Activated CD8-positive, alpha-beta memory T cell treated with anti-CD3 and anti-CD28 coated beads for 4 hours (primary cell): ENCODE results near the gene RHOT2.
A peak's percentile ranks its signal among the peaks of the same experiment; 100 is the strongest.

ENCODE experiments used
- DNase-seq, 2 donors: peaks; one replicate each; pipeline ENCODE4 v3.0.0-alpha.2; 2020; ENCODE audit warnings: low read depth in 2 of 2

Gene RHOT2

DNA sequence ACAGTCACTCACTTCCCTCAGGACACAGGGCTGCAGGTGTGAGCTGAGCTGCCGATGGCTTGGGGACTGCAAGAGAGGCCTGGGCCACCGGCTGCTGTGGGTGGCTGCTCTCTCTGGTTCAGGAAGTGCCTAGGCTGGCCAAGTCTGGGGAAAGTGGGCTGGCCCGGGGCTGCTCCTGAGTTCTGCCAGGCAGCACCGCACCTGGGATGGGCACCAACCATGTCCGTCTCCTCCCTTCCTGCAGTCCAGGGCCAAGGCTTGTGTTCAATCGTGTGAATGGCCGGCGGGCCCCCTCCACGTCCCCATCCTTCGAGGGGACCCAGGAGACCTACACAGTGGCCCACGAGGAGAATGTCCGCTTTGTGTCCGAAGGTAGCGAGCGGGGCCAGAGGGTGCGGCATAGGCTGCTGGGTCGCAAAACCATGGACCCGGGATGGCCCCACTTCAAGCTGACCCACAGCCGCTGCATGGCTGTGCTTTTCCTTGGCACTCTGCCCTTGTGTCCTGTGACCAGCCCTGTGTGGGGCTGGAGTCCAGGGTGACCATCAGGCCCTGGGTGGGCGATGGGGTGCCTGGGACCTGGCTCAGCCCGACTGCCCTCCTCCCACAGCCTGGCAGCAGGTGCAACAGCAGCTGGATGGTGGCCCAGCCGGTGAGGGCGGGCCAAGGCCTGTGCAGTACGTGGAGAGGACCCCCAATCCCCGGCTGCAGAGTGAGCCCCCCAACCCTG is 20.6 kb upstream of the RHOT2 start:
- no peak for DNase-seq

DNA sequence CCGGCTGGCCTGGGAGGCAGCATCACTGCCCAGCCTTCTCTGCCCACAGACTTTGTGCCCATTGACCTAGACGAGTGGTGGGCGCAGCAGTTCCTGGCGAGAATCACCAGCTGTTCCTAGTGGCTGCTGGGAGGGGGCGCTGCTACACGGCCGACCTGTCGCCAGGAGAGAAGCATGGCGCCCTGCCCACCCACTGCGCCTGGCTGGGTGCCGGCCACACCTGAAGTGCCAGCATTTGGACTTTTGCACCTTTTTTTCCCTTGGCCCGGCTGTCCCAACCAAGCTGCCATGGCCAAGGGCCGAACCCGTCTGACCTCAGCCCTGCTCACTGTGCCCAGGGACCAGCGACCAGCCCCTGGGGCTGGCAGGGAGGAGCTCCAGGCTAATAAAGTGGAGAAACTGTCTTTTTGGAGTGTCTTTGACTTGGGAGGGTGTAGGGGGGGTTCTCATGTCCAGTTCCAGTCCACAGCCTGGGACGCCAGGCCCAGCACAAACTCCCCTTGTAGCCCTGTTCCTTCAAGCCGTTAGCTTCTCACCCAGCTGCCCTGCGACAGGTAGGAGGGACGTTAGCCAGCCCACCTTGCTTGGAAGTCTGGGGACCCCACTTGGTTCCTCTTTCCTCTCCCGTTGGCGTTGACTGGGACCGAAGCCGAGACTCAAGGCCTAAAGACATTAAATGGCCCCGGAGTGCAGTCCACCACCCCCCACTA is 19.7 kb upstream of the RHOT2 start:
- no peak for DNase-seq

DNA sequence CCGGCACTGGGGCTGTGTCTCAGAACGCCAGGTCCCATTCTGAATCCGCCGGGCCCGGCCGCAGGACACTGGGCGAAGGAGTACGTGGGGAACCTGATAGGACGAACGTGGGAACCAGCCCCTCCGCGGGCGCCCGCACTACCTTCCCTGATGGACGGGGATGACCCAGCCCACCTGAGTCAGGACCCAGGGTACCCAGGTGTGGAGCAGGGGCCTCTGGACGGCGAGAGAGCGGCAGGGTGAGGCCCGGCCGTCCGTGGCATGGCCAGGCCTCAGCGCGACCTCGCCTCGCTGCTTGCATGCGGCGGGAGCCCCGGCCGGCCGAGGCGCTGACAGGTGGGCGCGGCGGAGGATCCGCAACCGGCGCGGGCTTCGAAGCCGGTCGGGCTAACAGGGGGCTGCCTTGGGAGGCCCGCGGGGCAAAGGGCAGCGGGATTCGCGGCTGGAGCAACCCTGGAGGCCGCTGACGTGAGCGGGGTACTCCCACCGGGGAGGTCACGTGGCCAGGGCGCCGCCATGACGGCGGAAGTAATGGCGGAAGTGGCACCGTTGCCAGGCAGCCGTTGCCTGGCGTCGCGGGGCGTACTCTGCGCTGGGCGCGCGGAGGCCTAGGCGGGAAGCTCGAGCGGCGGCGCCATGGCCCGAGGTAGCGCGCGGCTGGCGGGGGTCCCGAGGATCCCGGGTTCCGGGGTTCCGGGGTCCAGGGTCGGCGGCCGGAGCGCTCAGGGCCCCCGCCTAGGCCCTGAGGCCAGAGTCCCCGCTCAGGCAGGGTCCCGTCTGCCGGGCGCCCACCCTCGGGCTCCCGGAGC is 18.9 kb upstream of the RHOT2 start, which contains the start of gene WDR90:
WDR90 (plus strand) TSS at position 585 of the 809 bp plus-strand sequence; CDS start at position 637, 52 bp downstream.
- DNase-seq: peak; percentile 83 to 89

DNA sequence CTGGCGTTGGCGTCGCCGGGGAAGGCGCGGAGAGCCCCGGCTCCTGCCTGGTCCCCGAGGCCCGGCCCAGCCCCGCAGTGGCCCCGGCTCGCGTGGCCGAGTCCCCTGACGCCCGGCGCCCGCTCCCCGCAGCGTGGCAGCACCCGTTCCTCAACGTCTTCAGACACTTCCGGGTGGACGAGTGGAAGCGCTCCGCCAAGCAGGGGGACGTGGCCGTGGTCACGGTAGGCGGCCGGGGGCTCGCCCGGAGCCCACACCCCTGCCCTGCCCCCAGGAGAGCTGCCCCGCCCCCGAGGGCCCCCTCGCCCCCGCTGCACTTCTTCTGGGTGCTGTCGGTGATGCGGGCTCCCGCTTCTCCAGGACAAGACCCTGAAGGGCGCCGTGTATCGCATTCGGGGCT is 18.3 kb upstream of the RHOT2 start:
- no peak for DNase-seq

DNA sequence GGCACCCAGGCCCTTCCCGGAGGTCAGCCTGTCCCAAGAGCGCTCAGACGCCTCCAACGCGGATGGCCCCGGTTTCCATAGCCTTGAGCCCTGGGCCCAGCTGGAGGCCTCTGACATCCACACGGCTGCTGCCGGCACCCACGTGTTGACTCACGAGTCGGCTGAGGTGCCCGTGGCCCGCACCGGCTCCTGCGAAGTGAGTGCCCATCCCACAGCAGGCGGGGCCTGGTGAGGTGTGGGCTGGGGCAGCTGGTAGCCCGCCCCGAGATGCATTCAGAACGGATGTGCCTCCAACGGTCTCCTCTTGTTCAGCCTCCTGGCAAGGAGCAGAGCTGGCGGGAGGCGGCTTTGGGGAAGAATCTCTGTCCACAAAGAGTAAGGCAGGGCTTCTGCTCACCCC is 16.1 kb upstream of the RHOT2 start:
- no peak for DNase-seq

DNA sequence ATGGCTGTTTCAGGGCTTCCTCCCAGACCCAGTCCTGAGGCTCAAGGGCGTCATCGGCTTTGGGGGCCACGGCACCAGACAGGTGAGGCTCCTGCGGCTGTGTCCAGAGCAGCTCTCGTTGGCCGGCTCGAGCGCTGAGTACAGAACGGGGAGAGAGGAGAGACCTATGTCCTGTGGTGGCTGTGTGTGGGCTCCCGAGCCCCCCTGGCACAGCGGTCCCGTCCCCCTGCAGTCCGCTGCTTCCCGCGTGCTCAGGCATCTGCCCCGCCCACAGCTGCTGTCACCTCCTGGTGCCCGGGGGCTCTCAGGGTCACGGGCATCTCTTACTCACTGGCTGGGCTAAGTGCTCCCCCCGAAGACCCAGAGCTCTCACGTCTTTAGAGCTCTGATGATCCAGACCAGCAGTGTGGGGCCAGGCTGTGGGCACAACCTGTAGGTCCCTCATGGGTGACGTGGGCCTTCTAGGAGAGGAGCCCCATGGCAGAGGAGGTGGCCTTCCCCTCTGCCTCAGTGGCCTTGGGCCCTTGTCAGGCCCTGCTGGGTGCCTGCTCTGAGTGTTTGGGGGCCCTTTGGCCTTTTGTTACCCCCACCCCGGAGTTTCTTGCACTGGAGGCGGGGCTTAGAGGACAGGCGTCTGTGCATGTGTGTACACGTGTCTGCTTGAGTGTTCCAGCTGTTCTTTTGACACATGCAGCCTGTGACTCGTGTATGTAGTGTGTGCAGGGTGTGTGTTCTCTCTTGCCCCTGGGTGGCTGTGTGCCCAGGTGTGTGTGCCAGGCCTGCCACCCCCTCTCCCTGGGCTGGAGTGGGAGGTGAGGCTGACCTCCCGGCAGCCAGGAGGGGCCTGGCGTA is 15.3 kb upstream of the RHOT2 start:
- DNase-seq: no peak

DNA sequence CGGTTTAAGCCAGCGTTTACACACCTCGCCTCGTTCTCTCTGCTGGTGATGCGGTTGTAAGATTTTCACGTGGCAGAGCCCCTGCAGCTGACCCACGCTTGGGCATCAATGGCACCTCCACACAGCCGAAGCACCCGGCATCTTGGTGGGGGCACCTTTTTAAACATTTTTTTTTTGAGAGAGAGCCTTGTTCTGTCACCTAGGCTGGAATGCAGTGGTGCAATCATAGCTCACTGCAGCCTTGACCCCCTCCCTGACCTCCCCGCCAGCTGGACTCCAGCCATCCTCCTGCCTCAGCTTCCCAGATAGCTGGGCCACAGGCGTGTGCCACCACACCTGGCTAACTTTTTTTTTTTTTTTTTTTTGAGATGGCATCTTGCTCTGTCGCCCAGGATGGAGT is 13.9 kb upstream of the RHOT2 start:
- DNase-seq: no peak

DNA sequence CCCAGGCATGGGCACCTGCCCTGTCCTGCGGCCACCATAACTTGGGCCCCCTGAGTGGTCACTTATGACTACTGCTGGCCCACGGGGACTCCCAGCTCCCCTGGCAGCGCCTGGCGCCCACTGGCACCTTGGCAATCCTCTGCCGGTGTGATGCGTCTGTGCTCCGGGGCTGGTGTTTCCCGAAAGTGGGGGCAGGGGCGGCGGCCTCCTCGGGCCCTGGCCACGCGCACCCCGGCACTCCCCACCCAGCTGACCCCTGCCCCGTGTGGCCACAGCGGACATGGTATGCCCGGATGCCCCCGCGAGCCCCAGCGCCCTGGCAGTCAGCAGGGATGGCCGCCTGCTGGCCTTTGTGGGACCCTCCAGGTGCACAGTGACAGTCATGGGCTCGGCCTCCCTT is 10.4 kb upstream of the RHOT2 start:
- no peak for DNase-seq

DNA sequence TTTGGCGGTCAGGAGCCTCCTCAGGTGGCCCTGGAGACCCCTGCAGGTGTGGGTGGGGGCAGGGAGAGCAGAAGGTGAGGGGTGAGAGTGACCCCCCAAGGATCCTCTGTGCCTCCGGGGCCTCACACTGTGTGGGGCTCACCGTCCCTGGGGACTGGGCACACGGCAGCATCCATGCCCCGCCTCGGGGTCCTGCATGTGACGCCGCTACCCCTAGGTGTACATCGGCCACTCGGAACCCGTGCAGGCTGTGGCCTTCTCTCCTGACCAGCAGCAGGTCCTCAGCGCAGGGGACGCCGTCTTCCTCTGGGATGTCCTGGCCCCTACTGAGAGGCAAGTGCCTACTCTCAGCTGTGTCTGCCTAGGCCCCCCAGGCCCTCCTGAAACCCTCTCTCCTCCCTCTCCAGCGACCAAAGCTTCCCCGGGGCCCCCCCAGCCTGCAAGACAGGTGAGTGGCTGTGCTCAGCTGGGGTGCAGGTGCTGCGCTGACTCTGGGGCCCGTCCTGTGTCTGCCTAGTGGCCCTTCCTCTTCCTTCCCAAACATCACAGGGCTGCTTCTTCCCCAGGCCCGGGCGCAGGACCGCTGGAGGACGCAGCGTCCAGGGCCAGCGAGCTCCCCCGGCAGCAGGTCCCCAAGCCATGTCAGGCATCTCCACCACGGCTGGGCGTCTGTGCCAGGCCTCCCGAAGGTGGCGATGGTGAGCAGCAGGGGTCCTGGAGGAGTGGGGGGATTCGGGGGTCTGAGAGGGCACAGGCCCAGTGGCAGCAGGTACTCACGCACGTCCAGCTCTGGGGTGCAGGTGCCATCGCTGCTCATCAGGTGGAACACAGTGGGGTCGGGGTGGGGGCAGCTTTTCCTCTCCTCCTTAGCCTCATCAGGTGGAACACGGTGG is 9.0 kb upstream of the RHOT2 start:
- no peak for DNase-seq

DNA sequence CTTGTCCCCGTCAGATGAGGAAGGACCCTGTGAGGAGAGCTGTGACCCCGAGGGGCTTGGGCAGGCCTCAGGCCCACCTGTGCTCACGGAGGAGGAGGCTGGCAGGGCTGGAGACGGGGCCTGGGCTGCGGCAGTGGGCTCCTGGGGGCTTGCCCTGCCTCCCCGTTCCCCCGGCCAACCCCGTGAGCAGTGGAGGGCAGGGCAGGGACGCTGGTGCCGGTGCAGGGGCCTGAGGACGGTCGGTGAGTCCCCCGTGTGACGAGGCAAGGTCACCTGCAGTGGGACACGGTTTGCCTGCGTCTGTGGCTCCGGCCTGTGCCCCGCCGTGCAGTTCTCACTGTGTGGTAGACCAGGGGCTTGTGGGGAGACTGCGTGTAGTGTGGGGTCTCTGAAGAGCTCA is 8.3 kb upstream of the RHOT2 start:
- no peak for DNase-seq

DNA sequence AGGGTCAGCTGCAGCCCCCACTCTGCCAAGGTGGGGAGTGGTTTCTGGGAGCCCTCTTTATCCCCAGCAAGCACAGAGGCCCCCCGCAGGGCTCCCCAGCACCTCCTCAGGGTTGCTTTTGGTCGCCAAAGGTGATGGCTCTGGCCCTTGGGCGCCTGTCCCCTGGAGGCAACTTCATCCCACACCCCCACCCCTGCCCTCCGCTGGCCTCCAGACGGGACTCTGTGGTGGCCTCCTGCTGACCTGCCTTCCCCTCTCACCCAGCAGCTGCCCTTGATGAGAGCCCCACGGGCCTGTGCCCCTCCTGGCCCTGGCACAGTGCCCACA is 7.8 kb upstream of the RHOT2 start:
- DNase-seq: no peak

DNA sequence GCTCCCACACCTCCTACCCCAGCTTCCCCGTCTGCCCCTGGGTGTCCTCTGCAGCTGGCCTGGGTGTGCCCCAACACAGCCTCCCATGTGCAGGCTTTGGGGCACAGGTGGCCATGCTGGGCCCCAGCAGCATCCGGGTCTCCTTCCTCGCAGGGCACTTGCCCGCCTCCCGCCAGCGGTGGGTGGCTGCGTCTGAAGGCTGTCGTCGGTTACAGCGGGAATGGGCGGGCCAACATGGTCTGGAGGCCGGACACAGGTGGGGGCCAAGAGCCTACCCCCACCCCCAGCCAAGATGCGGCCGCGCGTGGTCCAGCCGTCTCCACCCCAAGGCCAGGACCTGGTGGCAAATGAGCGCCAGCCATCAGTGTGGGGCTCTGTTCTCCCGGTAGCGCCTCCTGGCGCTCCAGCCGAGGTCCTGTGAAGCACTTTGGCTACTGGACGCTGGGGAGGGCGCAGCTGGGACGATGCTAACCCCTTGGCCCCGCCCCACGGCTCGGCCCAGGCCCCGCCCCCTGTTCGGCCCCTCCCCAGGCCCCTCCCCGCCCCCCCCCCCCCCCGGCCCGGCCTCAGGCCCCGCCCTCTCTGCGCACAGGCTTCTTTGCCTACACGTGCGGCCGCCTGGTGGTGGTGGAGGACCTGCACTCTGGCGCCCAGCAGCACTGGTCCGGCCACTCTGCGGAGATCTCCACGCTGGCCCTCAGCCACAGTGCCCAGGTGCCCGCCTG is 7.3 kb upstream of the RHOT2 start:
- DNase-seq: peak in 1 of 2 donors; percentile 34

DNA sequence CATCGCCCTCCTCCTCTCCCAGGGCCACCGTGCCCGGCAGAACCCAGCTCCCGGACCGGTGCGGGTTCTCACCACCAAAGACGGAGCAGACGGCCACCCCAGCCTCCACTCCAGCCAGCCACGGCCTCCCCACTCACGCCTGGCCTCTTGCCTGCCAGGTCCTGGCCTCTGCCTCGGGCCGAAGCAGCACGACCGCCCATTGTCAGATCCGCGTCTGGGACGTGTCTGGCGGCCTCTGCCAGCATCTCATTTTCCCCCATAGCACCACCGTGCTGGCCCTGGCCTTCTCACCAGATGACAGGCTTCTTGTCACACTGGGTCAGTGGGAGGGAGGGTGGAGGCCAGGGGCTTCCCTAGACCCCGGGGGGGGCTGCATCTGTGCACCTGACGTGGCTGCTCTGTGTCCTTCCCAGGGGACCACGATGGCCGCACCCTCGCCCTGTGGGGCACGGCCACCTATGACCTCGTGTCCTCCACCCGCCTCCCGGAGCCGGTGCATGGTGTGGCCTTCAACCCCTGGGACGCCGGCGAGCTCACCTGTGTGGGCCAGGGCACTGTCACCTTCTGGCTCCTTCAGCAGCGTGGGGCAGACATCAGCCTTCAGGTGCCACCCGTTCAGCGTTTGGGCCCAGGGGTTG is 6.6 kb upstream of the RHOT2 start:
- no peak for DNase-seq

DNA sequence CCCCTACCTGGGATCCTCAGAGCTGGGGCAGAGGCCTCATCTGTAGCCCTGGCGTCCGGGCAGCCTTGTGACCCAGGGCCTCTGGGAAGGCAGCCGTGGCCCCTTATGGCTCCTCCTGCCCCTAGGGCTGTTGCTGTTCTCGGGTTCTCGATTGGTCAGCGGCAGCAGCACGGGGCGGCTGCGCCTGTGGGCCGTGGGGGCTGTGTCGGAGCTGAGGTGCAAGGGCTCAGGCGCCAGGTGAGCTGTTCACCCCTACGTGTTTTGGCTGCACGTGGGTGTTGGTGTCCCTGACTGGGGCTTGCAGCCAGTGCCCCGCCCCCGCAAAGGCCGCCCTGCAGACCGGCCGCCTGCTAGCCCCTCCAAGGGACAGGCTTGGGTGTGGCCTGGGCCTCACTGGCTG is 5.8 kb upstream of the RHOT2 start:
- no peak for DNase-seq

DNA sequence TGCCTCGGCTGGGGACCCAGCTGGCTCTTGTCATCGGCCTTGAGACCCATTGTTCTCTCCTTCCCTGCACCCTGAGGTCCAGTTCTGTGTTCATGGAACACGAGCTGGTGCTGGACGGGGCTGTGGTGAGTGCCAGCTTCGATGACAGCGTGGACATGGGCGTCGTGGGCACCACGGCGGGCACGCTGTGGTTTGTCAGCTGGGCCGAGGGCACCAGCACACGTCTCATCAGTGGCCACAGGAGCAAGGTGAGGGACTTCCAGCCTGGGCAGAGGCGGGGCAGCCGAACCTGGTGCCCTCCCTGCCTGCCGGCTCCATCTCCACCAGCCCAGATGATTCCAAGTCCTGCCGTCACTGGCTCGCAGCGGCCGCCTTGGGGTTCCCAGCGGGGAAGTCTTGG is 5.3 kb upstream of the RHOT2 start:
- no peak for DNase-seq

DNA sequence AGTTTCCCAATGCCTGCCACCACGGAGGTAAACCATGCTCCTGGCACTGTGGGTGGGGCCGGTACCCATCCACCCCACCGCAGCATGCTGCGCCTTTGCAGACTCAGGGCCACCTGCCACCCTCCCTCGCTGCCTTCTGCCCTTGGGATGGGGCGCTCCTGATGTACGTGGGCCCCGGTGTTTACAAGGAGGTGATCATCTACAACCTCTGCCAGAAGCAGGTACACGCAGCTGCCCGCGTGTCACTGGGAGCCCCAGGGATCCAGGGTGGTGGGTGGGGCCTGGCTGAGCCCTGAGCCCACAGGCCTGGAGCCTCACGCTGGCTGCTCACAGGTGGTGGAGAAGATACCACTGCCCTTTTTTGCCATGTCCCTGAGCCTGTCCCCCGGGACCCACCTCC is 1.4 kb upstream of the RHOT2 start:
- DNase-seq: no peak

DNA sequence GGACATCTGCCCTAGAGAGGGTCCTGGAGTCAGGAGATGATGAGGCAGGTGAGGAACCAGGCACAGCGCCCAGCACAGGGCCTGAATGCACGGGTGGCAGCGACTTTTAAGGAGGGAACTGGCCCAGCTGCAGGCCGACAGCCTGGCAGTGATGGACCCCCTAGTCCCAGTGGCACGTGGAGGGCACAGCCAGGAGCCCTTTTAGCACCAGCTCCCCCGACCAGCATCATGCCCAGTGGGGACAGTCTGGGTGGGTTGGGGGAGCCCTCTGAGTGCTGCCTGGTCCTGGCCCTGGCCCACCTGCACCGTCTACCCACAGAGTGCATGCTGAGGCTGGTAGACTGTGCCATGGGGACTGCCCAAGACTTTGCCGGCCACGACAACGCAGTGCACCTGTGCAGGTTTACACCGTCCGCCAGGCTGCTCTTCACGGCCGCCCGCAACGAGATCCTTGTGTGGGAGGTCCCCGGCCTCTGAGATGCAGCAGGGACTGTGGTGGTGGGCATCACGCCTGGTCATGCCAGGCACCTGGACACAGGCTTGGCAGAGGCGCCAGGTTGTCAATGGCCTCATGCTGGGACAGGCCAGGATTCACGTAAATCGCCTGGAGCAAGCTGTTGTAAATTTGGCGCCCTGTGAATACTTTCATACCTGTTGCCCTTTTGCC is 686 bp upstream of the RHOT2 start:
- no peak for DNase-seq

DNA sequence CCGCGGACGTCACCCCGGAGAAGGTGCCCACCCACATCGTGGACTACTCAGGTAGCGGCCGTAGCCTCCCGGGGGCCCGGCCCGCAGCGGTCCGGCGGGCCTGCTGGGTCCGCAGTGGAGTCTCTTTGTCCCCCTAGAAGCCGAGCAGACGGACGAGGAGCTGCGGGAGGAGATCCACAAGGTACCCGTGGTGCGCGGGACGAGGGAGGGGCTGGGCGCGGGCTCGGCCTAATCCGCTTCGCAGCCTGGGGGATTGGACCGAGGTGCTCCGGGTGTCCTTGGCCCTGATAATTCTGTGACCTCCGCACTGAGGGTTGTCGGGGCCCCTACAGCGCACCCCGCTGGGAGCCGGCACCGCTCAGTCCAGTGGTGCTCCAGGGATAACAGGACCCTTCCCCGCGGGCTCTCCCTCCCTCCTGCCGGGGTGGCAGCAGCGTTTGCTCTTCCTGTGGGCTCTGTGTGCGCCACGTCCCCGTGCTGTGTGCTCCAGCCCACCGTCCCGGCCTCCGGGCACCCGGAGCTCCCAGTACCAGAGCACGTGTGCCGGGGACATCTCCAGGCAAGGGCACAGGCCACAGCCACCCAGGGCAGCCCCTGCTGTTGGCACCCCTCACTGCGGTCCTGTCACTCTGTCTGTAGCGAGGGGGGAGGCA is 713 bp downstream of the RHOT2 start:
- no peak for DNase-seq

DNA sequence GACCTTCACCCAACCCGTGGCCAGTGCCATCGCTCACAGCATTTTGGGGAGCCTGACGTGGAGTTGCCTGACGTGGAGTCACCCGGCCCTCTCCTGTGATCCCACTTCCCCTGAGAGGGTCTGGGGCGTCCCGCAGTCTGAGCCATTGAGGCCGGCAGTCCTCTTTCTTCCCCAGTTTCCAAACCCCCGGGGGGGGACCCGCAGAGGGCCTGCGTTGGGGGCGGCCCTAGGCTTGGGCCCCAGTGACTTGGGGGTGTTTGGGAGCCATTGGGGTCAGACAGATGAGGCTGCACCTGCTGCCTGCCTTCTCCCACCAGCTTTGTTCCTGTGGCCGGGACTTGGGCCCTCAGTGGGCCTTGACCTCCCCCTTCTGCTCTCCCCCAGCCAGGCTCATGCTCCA is 1.7 kb downstream of the RHOT2 start:
- no peak for DNase-seq
